ENCODE measurements around the gene LIN37.

- TF ChIP-seq CTCF (IDR thresholded peaks at IDR 0.05 in 4 of 5, conservative IDR thresholded peaks at IDR 0.05 in 1 of 5) (no peak), POLR2A (IDR thresholded peaks at IDR 0.05) (no peak)
Measured at GRCh38 chr19:35768082-35768421, 19.7 kb downstream of the LIN37 start.
